Body of pancreas (tissue), 4 donors: ENCODE measurements around the gene MAGEF1. TPM values are rescaled to one million over a fixed set of nuclear protein-coding genes. Genes with fewer than 3 reads are reported as not detected.

Experiments used
- ATAC-seq: fragments of 150-250 bp; one replicate; pipeline ENCODE4 v1.9.1; 2016
- DNase-seq, 4 donors: peaks; one replicate each; pipeline ENCODE4 v3.0.0-alpha.2; 2019
- H3K27ac ChIP-seq, 4 donors: fragments of 200-600 bp; sonication (generic); 1 replicate in 3 of 4; 2 replicates in 1 of 4; pipeline versions ENCODE4 v1.5.1 to v1.6.1; 2016 to 2019; ENCODE audit warnings: mild to moderate bottlenecking in 1 of 4, mixed read lengths in 1 of 4, moderate library complexity in 1 of 4
- H3K27me3 ChIP-seq, 2 donors: fragments of 200-600 bp; sonication (generic); one replicate each; pipeline ENCODE4 v1.6.0; 2016; ENCODE audit warnings: mild to moderate bottlenecking in 1 of 2
- H3K36me3 ChIP-seq, 2 donors: fragments of 200-600 bp; sonication (generic); replicated peaks in 1 of 2; 2 replicates each; pipeline ENCODE4 v1.5.1; 2016; ENCODE audit warnings: low read depth in 2 of 2; ENCODE audit not compliant: insufficient read depth in 1 of 2
- H3K4me1 ChIP-seq: fragments of 200-600 bp; sonication (generic); one replicate; pipeline ENCODE4 v1.6.0; 2016
- H3K4me3 ChIP-seq, 2 donors: fragments of 200-600 bp; sonication (generic); 1 replicate in 1 of 2; 2 replicates in 1 of 2; pipeline ENCODE4 v1.5.1; 2016 to 2019
- H3K9me3 ChIP-seq, 3 donors: fragments of 200-600 bp; sonication (generic); 1 replicate in 2 of 3; 2 replicates in 1 of 3; pipeline ENCODE4 v1.5.1; 2016
- CTCF ChIP-seq, 7 experiments: fragments of 450-650 bp in 4 of 7; fragments of 200-600 bp in 3 of 7; sonication (generic) in 3 of 7; IDR thresholded peaks; one replicate each; pipeline ENCODE4 v1.5.1; 2016 to 2019; ENCODE audit warnings: antibody characterized with exemption in 7 of 7
- POLR2A ChIP-seq, 3 donors: fragments of 450-650 bp; IDR thresholded peaks; one replicate each; pipeline ENCODE4 v1.6.1; 2016; ENCODE audit warnings: antibody characterized with exemption in 3 of 3, mild to moderate bottlenecking in 2 of 3
- WGBS, 2 donors: methylation state at CpG; one replicate each; pipeline ENCODE4 v1.1.5; 2017; 5-methylcytosine and 5-hydroxymethylcytosine counted together
- intact Hi-C: fragments of 100-400 bp; cut with DNase I; formaldehyde crosslinking; loops from one replicate; pipeline ENCODE4 v1.15.1; 2023
- total RNA-seq, 2 donors: library from RNA; depleted of rRNA; stranded (reverse); fragments of >200 nt; gene quantifications; one replicate each; pipeline ENCODE4 v1.1.0, GENCODE V29; 2016

MAGEF1 gene
- total RNA-seq, 2 donors from 2014 or later: 21.8 to 31.1 TPM

DNA sequence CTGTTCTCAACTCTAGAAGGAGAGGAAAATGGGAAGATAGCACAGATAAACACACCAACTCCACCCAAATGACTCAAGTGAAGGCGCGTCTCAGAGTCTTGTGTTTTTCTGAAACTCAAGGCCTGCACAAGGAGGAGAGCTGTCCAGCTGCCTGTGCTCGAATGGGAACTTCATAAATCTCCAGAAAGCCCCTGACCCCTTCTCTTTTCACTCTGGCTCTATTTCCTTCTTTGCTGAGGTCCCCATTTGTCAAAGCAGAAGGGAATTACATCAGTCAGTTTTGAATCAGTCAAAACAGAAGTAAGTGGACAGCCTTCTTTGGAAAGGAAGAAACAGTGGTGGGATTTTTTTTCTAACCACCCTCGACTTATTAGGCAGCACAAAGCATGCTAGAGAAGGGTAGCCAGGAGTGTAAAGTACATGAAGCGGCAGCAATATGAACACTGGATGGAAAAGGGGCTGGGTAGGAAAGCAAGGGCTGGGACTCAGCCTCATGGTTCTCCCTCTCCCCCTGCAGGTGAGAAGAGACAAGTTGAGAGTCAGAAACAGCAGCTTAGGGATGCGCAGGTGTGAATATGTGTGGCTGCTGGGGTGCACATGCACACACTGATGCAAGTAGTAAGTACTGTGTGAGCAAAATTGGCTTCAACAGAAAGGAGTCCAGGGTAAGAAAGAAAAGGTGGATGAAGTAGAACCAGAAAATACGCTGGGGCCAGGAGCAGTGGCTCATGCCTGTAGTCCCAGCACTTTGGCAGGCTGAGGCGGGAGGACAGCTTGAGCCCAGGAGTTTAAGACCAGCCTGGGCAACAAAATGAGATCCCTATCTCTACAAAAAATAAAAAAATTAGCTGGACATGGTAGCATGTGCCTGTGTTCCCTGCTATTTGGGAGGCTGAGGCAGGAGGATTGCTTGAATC, 36.6 kb upstream of the MAGEF1 start:
- no peak overlapping the region for H3K4me3 ChIP-seq
- H3K4me1 ChIP-seq: peaks cover 39% of the 10 kb centered on the region
- H3K27me3 ChIP-seq: no peaks in the 10 kb centered on the region
- WGBS, 2 donors: 56 to 64% methylated on average over 8 of the region's 8 CpGs
- peak; percentile 31 for ATAC-seq
- no peaks in the 10 kb centered on the region for H3K36me3 ChIP-seq
- intact Hi-C loops: no loop called here
- peak in 6 of 7 experiments; percentile 23 to 59 (median 40) for TF ChIP-seq CTCF (IDR thresholded peaks at IDR 0.05)
- no peak for TF ChIP-seq POLR2A (IDR thresholded peaks at IDR 0.05)
- no peaks in the 10 kb centered on the region for H3K9me3 ChIP-seq
- peak overlapping the region in 1 of 4 donors; percentile 83 for H3K27ac ChIP-seq
- DNase-seq: peak in 2 of 4 donors; percentile 35 to 59

DNA sequence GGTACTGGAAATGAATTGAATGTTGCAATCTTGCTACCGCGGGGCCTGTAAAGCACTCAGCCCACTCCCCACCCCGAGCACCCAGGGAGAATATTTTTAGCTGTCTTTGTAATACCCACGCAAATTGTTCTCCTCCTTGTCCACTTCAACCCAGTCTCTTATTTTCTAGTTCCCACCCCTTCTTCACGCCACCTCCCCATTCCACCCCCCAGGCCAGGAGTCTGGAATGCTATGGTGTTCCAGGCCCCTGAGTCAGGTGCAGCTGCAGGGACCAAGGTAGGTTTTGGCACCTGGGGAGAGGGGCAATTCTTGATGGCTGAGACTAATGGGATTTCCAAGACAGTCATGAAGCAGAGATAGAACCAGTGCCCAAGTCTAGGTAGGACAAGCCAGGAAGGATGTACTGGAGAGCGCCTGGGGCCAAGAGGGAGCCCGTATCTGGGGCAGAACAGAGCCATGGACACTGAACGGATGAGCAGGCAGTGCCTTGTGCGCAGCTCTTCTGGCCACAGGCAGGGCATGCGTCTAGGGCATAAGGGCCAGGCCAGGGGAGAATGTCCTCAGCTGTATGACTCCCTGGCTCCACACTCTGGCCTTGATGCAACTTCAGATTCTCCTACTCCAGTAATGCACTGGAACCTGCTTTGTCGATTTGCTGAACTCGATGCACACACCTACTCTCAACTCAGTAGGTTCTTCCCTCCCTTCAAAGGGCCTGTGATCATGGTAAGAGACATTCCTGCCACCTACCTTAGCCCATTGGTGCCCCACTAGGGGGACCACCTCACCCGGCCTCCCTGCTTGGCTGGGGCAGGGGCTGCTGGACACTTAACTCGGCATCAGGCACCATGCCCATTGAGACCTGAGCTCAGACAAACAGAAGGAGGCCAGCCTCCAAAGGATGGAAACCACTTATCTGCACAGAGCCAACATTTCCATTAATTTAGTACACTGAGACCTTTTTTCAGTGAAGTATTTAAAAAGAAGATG, 34.6 kb upstream of the MAGEF1 start:
- TF ChIP-seq CTCF (IDR thresholded peaks at IDR 0.05): no peak
- TF ChIP-seq POLR2A (IDR thresholded peaks at IDR 0.05): no peak
- WGBS, 2 donors: 90 to 91% methylated on average over 11 to 14 of the region's 14 CpGs
- peak overlapping the region in 1 of 4 donors; percentile 36 for H3K27ac ChIP-seq

GRCh38 chr3:184745526-184745925, 33.7 kb upstream of the MAGEF1 start:
- intact Hi-C loops: no loop called here
- Histone ChIP-seq H3K4me1 (peaks cover 16% of the 10 kb centered on the region), H3K27me3 (no peaks in the 10 kb centered on the region), H3K4me3 (no peak overlapping the region), H3K36me3 (no peaks in the 10 kb centered on the region), H3K27ac (peak overlapping the region in 2 of 4 donors; percentile 26 to 36), H3K9me3 (no peaks in the 10 kb centered on the region)
- TF ChIP-seq POLR2A (IDR thresholded peaks at IDR 0.05) (no peak), CTCF (IDR thresholded peaks at IDR 0.05) (no peak)
- WGBS, 2 donors: 56% methylated on average over 11 of the region's 11 CpGs
- DNase-seq (peak; percentile 42 to 78 (median 56)), ATAC-seq (peak; percentile 49)

More for the DNA sequence above, 34.6 kb upstream of the MAGEF1 start:
- Histone ChIP-seq H3K4me1 (peaks cover 25% of the 10 kb centered on the region), H3K27me3 (no peaks in the 10 kb centered on the region), H3K4me3 (no peak overlapping the region), H3K36me3 (no peaks in the 10 kb centered on the region), H3K9me3 (no peaks in the 10 kb centered on the region)
- no peak for ATAC-seq
- no peak for DNase-seq
- intact Hi-C loops: no loop called here

- intact Hi-C loops: no loop called here
- no peak for TF ChIP-seq CTCF (IDR thresholded peaks at IDR 0.05)
- no peak for TF ChIP-seq POLR2A (IDR thresholded peaks at IDR 0.05)
- Histone ChIP-seq H3K4me1 (peaks cover 4% of the 10 kb centered on the region), H3K9me3 (no peaks in the 10 kb centered on the region), H3K27me3 (no peaks in the 10 kb centered on the region), H3K4me3 (no peak overlapping the region), H3K36me3 (no peaks in the 10 kb centered on the region), H3K27ac (no peak overlapping the region)
- no peak for ATAC-seq
- no peak for DNase-seq
- 44 to 60% methylated on average over 3 of the region's 3 CpGs for whole genome bisulfite sequencing, 2 donors
These were observed 31.4 kb upstream of the MAGEF1 start for GRCh38 chr3:184743248-184743647.
